ENCODE data around the gene MAP2K6.

The MAP2K6 gene

DNA sequence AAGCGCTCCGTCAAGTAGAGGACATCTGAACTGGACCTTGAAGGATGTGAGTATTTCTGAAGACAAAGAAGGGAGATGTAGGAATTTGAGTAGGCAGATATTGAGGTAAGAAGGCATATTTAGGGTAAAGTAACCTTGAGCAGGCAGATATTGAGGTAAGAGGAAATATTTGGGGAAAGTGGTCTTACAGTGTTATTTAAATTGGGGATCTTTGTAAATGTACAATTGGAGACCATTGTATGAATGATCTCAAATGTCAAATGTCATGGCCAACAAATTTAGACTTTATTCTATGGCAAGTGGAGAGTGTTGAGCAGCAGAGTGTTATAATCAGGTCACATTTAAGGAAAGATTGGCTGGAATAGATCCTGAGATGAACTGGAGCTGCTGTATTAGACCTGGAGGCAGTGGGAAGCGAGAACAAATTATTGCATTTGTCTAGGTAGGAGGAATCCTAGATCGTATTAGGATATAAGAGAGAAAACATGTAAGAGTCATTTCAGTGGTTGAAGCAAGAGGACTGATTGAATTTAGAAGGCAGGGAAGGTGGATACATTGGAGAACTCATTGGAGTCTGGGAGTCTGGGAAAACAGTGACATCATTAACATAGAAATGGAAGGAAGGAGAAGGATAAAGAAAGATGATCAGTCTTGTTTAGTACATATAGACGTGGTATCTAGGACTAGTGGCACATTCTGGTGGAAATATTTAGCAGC, 165.6 kb downstream of the MAP2K6 start:
- no peak for DNase-seq (ENCODE audit: low spot score)

DNA sequence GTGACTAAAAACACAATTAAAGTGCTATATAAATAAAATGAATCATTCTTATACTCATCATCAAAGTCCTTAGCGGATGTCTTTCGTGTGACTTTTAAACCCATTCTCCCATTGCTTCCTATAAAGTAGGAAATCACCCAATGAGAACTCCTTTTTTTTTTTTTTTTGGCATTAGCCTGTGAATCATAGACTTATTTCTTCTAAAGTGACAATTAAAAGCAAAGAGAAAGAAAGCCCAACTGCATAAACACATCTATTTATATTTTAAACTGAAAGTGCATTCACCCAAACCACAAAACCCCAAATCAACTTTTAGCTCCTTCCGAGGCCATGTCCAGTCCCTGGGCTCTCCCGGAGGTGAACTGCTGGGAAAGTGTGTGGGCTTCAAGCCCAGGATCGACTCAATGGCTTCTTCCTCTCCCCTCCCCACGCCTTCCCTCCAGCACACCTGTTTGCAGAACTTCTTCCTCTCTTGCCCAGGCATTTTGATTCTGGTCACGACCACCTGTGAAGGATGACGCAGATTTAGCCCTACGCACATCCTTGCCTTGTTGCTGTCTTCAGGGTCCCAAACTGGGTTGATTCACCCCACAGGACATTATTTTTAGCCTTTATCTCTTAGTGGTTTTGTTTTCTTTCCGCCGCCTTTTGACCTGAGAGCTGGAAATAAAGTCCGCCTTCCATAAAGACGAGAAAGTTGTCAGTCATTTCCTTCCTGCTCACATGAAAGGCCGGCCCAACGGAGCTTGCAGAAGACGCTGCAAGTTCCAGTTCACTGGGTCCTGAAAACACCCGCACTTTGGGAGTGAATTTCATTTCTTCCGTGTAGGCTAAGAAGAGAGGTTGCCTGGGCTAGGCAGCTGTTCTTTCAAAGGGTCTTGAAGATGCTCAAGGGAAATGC, 166.8 kb downstream of the MAP2K6 start:
- no peak for DNase-seq (ENCODE audit: low spot score)

DNA sequence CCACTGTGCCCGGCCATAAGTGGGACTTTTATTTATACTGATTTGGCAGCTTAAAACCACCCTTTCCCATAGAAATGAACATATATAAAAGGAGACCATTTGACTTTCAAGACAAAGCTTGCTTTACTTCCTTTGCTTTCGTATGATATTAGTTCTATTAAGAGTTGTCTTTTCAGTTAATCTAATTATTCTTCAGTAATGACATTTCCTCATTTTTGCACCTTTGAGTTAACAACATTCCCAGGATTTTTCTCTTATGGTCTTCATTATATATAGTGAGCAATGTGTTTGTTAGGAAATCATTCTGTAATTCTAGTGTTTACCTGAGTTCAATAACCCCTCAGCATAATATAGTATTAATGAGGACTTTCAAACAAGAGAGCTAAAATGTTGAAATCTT, 173.8 kb downstream of the MAP2K6 start:
- no peak for DNase-seq (ENCODE audit: low spot score)

DNA sequence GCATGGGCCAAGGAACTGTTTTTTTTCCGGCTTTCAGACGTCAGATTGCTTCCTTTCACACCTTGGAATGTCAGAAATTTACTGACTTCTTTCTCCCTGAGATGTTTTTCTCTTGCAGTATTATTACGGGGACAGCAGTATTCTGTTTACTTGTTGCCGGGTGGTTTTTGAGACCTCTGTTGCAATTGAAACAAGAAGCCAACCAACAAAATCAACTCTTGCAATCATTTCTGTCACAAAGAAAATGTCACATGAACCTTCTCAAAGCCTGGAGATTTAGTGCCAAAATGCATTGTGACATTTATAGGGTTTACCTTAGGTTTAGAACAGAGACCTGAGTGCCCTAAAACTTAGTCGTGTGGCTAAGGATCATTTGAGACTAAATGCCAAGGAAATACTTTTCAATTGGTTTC, 174.3 kb downstream of the MAP2K6 start:
- no peak for DNase-seq (ENCODE audit: low spot score)

DNA sequence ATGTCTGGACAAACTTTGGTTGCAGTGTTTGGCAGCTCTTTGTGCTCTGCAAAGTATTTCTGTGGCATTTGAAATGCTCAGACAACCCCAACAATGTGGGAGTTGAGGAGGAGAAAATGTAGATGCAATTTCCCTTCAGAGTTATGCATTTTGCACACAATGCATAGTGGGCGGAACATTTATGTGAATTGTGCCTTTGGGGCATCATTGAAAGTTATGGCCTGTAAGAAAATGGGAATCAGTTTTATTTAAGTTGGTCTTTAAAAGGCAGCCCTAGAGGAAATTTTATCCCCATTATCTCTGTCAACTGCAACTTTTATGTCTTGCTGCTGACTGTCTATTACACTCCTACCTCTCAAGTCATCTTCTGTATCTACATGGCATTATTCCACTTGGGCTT, 176.2 kb downstream of the MAP2K6 start:
- no peak for DNase-seq (ENCODE audit: low spot score)

DNA sequence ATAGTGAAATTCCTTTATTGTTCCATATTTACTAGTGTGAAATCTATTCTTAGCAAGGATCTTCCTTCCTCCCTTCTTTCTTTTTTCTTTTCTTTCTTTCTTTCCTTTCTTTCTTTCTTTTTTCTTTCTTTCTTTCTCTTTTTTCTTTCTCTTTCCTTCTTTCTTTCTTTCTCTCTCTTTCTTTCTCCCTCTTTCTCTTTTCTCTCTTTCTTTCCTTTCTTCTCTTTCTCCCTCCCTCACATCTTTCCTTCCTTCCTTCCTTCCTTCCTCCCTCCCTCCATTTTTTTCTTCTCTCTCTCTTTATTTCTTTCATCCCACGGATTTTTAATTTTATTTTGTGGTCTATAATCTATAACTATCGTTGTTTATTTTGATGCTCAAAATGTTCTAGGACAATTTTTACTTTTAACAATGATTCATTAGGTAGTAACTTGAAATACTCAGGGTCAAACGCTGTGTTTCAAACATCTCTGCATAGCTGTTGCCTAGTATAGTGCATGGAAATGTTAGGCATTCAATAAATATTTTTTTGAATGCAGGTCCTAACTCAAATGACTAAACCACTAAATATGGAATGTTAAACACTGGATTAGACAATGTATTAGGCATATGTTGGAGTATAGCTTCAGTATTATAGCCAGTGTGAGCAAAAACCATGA, 178.3 kb downstream of the MAP2K6 start:
- no peak for DNase-seq (ENCODE audit: low spot score)

DNA sequence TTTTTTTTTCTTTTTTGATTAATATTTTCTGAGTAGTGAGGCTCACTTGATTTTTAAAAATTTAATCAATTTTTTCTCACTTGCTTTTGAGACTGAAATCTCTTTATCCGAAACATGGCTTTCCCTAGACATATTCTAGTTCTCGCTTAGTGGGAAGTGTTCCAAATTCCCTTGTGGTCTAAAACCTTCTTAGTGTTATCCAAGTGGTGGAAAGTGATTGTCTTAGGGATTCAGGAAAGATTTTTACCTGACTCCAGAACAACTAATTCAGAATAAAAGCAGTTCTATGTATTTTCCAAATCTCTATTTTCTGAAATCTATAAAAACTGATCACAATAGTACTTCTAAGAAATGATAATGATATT, 178.8 kb downstream of the MAP2K6 start:
- no peak for DNase-seq (ENCODE audit: low spot score)

DNA sequence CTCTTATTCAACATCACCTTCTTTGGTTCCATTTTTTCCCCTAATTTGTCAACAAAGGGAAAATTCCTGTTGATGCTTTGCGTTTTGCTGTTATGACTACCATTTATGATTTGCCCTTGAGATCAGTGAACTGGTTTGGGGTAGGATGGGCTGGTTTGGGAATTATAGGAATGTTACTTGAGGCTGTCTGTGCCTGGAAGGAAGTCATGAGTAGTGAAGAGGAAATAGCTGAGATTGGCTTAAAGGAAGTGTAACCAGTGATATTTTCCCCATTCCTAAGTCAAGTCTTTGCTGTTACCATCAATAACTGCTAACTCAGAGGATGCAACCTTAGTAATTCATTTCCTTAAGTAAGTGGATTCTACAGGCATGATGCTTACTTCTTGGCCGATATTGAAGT, 179.2 kb downstream of the MAP2K6 start:
- DNase-seq (ENCODE audit: low spot score): no peak

DNA sequence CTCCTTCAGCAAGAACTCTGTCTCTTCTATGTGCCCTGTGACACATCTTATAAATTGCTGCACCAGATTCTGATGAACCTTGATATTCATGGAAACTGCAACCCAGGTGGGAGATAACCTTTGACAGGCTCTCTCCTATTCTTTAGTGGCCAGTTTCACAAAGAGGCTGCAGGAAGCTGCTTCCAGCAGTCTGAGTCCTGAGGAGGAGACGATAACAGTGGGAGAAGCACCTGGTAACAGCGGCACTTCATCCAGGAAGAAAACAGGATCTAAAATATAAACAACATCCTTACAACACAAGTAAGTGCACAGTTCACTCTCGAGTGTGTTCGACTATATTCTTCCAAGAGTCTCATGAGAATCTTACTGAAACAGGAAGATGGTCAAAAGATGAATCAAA, 180.1 kb downstream of the MAP2K6 start:
- DNase-seq (ENCODE audit: low spot score): no peak

DNA sequence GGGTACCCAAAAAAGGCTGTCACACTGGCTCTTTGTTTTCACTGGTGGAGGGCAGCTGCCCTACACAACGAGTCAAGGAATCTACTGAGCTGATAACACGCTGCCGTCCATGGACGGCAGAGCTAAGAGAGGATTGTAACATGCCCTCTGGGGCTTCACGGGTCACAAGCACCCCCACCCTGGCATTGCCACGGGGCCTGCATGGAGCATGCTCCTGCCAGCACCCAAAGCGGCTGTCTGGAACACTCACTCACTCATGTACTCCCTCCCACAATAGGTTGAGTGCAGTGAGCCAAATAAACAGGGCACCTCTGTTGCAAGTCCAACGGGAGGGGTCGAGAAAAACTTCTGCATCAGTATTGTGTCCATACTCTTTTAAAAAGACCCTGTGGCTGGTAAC, 181.6 kb downstream of the MAP2K6 start:
- DNase-seq (ENCODE audit: low spot score): no peak

DNA sequence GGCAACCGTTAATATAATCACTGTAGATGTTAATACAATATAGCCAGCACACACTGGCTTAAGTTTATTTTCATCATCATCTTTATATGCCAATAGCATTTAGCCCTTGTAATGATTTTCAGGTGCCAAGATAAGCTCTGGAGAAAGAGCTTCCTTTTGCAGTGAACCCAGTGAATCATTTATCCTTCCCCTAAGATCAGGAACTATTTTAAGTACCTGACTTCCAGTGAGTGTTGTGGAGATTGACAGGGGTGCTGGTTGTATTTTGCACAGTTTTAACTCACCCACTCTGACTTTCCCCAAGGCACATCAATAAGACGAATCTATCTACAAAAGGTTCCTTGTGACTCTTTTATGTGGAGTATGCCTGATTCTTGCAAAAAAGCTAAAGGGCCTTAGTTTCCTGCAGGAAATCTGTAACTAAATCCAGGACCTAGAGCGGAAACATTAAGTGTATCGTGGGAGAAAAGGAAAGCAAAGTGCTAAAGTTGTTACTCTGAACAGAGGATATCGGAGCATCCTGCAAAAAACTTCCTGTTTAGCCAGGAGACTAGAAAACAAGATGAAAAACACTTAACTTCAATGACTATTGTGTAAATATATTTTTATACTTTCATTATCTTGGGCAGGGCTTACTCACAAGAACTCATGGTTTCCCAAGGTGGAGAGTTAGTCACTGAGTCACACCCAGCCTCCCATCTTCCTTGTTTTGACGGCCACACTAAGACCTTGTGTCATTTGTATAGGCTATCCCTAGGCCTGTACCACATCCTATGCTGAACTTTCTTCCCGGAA, 183.6 kb downstream of the MAP2K6 start:
- no peak for DNase-seq (ENCODE audit: low spot score)

DNA sequence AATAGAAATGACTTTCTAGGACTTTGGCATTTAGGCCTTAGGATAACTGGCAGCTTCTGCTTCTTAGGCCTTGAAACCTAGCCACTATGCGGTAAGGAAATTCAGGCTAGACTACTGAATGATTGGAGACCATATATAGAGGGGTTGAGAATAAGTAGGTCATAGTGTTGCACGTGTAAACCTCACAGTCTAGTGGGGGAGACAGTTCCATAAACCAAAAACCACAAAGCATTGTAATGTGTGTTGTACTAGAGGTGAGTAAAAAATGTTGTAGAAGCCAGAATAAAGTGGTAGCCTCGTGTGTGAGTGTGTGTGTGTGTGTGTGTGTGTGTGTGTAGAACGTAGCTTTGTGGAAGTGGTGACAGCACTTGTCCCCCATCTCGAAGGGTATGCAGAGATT, 188.5 kb downstream of the MAP2K6 start:
- DNase-seq (ENCODE audit: low spot score): no peak

Data from CD4-positive, alpha-beta T cell treated with Interleukin-2 at 100 ng/mL for 4 hours (primary cell).